HPDE6-E6E7 (cell line): ENCODE data around the gene MED22.
"Not testable (repeated sequence)": the region's sequence is repeated elsewhere in the genome, so short reads cannot be mapped to it uniquely, and the experiment has no call there.

Experiments used
- DNase-seq: peaks from one replicate; pipeline ENCODE4 v3.0.0; 2011; ENCODE audit warnings: missing footprints; ENCODE audit errors: extremely low spot score

The MED22 gene

GRCh38 chr9:133306242-133307204 lies 41.4 kb downstream of the MED22 start:
- no peak for DNase-seq

GRCh38 chr9:133305731-133306130 lies 42.2 kb downstream of the MED22 start:
- DNase-seq = no peak

GRCh38 chr9:133304477-133305377 lies 43.2 kb downstream of the MED22 start:
- no peak for DNase-seq

DNA sequence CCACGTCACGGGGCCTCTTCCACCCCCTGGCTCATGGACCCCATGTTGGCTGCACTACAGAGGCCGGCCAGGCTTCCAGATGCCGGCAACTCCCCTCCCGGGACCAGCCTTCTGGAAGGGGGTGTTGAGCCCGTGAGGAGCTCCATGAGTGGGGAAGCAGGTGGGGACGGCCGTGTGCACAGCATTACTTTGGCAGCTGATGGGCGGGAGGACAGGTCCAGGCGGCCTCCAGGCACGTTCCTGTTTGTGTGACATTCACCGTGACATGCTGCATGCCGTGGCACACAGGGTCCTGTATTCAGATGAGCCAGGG lies 43.8 kb downstream of the MED22 start:
- no peak for DNase-seq

DNA sequence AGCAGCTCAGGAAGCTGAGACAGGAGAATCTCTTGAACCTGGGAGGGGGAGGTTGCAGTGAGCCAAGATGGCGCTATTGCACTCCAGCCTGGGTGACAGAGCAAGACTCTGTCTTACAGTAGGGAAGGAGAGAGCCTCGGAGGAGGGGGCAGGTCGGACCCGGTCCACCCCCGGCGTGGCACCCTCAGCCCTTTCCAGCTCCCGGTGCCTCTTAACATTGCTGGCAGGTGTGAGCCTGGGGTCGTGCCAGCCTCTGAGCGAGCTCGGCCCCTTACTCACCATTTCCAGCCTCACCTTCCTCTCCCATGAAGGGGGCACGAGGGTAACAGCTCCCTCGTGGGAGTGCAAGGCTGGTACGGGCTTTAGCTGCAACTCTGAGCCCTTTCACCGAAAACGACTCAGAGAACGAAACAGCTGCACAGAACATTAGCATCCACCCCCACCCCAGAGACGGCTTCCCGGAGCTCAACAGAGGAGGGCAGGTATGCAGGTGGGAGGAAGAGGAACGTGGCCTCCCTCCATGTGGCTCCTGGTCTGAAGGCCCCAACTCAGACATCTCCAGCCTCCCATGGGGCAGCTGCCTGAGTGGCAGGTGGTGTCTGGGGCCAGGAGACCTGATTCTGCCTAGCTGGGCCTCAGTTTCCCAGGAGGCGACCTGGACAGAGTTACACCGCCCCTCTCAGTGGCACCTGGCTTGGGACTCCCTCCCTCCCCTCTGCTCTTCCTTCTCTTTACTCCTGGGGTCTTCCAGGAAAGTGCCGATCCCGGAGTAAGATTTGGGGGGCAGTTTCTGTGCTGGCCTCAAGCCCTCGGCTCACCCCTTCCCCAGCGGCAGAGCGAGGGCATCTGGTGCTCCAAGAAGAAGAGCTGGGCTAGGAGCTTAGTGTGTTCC lies 44.4 kb downstream of the MED22 start:
- DNase-seq = no peak

DNA sequence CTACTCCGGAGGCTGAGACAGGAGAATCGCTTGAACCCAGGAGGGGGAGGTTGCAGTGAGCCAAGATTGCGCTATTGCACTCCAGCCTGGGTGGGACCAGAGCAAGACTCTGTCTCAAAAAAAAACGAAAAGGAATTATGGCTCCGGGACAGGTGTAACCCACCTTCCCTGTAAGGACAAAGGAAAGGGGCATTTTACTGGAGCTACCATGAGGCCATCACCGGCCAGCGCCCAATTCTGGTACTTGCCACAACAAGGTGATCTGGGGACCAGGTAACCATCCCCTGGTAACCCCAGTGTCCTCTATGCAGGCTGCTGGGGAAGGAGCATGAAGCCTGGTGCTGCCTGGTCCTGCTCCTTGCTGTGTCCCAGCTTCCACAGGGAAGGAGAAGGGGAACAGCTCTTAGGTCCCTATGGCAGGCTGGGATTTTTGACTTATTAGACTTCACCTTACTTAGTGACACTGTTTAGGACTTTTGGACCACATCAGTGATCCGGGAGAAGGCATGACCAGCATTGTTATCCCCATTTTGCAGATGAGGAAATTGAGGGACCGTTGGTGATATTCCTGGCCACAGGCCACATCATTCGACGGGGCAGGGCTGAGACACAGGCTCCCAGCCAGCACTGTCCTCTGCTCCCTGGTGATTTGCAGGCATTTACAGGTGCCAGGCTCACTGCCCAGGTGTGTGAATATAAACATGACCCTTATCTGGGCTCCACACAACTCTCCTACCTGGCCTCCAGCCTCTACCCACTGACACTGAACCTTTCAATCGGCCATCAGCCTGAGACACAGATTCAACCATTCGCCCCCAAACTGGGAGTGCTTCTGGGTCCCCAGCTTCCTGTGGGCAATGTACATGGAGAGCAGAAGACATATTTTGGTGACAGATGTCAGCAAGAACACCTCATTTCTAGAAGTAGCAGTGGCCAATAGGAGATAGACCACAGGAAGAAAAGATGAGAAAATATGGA lies 46.4 kb downstream of the MED22 start:
- DNase-seq = no peak

DNA sequence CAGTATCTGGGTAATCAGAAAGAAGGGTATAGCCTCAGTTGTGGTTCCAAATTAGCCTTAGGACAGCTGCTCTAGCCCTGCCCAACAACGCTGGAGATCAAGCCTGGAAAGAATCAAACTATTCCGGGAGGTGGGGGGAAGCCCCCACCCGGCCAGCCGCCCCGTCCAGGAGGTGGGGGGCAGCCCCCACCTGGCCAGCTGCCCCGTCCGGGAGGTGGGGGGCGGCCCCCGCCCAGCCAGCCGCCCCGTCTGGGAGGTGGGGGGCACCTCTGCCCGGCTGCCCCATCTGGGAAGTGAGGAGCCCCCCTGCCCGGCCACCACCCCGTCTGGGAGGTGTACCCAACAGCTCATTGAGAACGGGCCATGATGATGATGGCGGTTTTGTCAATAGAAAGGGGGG lies 47.9 kb downstream of the MED22 start:
- not testable (repeated sequence) for DNase-seq

GRCh38 chr9:133294257-133294656 lies 53.7 kb downstream of the MED22 start:
- DNase-seq = no peak

GRCh38 chr9:133290751-133291302 lies 57.1 kb downstream of the MED22 start:
- DNase-seq = no peak
